ENCODE measurements around the gene GPBP1L1.
"Not testable (repeated sequence)": the region's sequence is repeated elsewhere in the genome, so short reads cannot be mapped to it uniquely, and the experiment has no call there.

DNA sequence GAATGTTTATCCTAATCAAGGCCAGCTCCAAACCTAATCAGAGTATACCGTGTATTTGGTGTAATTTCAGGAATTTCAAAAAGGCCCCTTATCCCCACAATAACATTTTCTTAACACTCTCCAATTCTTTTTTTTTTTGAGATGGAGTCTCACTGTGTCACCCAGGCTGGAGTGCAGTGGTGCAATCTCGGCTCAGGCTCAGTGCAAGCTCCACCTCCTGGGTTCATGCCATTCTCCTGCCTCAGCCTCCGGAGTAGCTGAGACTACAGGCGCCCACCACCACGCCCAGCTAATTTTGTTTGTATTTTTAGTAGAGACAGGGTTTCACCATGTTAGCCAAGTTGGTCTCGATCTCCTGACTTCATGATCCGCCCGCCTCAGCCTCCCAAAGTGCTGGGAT, 31.1 kb upstream of the GPBP1L1 start:
- TF ChIP-seq POLR2A (IDR thresholded peaks at IDR 0.05; ENCODE audit: low read depth, low read length); TAF1 (IDR thresholded peaks at IDR 0.05; ENCODE audit: low read depth, low read length); POLR2AphosphoS5 (IDR thresholded peaks at IDR 0.05; ENCODE audit: low read depth, low read length); SPI1 (IDR thresholded peaks at IDR 0.05; ENCODE audit: low read depth, low read length); PAX5 (IDR thresholded peaks at IDR 0.05; ENCODE audit: insufficient read depth, low read length, severe bottlenecking); POU2F2 (IDR thresholded peaks at IDR 0.05; ENCODE audit: low read depth, low read length): not testable (repeated sequence)

All from GM12891 (cell line).